SK-N-SH (cell line): ENCODE results near the gene MTCH2. TPM values are rescaled to one million over a fixed set of nuclear protein-coding genes. Genes with fewer than 3 reads are reported as not detected.
A peak's percentile ranks its signal among the peaks of the same experiment; 100 is the strongest.

Source experiments
- CTCF ChIA-PET: fragments of 300-600, 350-600 bp; formaldehyde crosslinking; extraction: SDS; loops from one replicate; lab custom pipeline; 2021; lab: Yijun Ruan, JAX
- POLR2A ChIA-PET: fragments of 350-600 bp; sonication (Branson Sonifier 250); formaldehyde crosslinking; extraction: SDS; loops from one replicate; lab custom pipeline; 2020; ENCODE audit warnings: antibody characterized with exemption, inconsistent platforms; lab: Yijun Ruan, JAX
- DNase-seq: peaks from one replicate; pipeline ENCODE4 v3.0.0; 2012
- H2AFZ ChIP-seq: fragments of 200-600 bp; sonication (generic); 2 replicates; pipeline ENCODE4 v1.8.1; 2016; ENCODE audit warnings: antibody characterized with exemption, mild to moderate bottlenecking, low read depth
- H3F3A ChIP-seq: fragments of 200-600 bp; sonication (generic); replicated peaks from 2 replicates; pipeline ENCODE3; 2016; ENCODE audit warnings: antibody characterized with exemption, mild to moderate bottlenecking; ENCODE audit not compliant: insufficient read depth
- H3K27ac ChIP-seq, 2 experiments: fragments of 200-500 bp in 1 of 2; fragments of 200-600 bp in 1 of 2; sonication (Bioruptor generic) in 1 of 2; sonication (generic), shearing (Covaris generic) in 1 of 2; 2 replicates each; pipeline versions ENCODE4 v1.5.1 to v1.6.1; 2014 to 2016; ENCODE audit warnings: low read depth in 2 of 2, inconsistent platforms in 1 of 2, low read length in 1 of 2, mild to moderate bottlenecking in 1 of 2, mixed read lengths in 1 of 2
- H3K27me3 ChIP-seq: fragments of 200-600 bp; sonication (generic), shearing (Covaris generic); 2 replicates; pipeline ENCODE4 v1.6.1; 2016; ENCODE audit warnings: mixed run types; ENCODE audit not compliant: insufficient read depth
- H3K36me3 ChIP-seq, 2 experiments: fragments of 200-500 bp in 1 of 2; fragments of 200-600 bp in 1 of 2; sonication (Bioruptor generic) in 1 of 2; sonication (generic) in 1 of 2; replicated peaks in 1 of 2; 2 replicates each; pipeline versions ENCODE3 to v1.5.1; 2014 to 2016; ENCODE audit warnings: low read length in 1 of 2, mild to moderate bottlenecking in 1 of 2; ENCODE audit not compliant: insufficient read depth in 2 of 2, control insufficient read depth in 1 of 2
- H3K4me1 ChIP-seq, 2 experiments: fragments of 200-500 bp in 1 of 2; fragments of 200-600 bp in 1 of 2; sonication (Bioruptor generic) in 1 of 2; sonication (generic), shearing (Covaris generic) in 1 of 2; 2 replicates each; pipeline versions ENCODE4 v1.5.1 to v1.6.1; 2014 to 2016; ENCODE audit warnings: low read depth in 1 of 2, low read length in 1 of 2, mixed run types in 1 of 2; ENCODE audit not compliant: insufficient read depth in 2 of 2, control insufficient read depth in 1 of 2
- H3K4me2 ChIP-seq: fragments of 200-600 bp; sonication (generic), shearing (Covaris generic); 2 replicates; pipeline ENCODE4 v1.6.1; 2017; ENCODE audit warnings: mixed run types
- H3K4me3 ChIP-seq, 2 experiments: fragments of 200-500 bp in 1 of 2; fragments of 200-600 bp in 1 of 2; sonication (Bioruptor generic) in 1 of 2; sonication (generic), shearing (Covaris generic) in 1 of 2; 2 replicates each; pipeline versions ENCODE4 v1.5.1 to v1.8.1; 2014 to 2016; ENCODE audit warnings: low read depth in 2 of 2, inconsistent platforms in 1 of 2, low read length in 1 of 2, mild to moderate bottlenecking in 1 of 2, mixed read lengths in 1 of 2, moderate library complexity in 1 of 2
- H3K79me2 ChIP-seq: fragments of 200-600 bp; sonication (generic); 2 replicates; pipeline ENCODE4 v1.8.1; 2017; ENCODE audit warnings: mild to moderate bottlenecking; ENCODE audit not compliant: insufficient read depth
- H3K9ac ChIP-seq: fragments of 200-600 bp; sonication (generic); 2 replicates; pipeline ENCODE4 v1.6.1; 2017; ENCODE audit warnings: mixed run types
- H3K9me2 ChIP-seq: fragments of 200-600 bp; sonication (generic); 2 replicates; pipeline ENCODE4 v1.6.1; 2017; ENCODE audit warnings: mixed run types
- H3K9me3 ChIP-seq: fragments of 200-600 bp; sonication (generic); 2 replicates; pipeline ENCODE4 v1.6.1; 2017; ENCODE audit warnings: mixed run types, mild to moderate bottlenecking, moderate library complexity
- H4K20me1 ChIP-seq: fragments of 200-600 bp; sonication (generic); 2 replicates; pipeline ENCODE4 v1.6.1; 2017; ENCODE audit warnings: mild to moderate bottlenecking, mixed run types; ENCODE audit not compliant: insufficient read depth
- ELF1 ChIP-seq: IDR thresholded peaks from 2 replicates; pipeline ENCODE4 v1.4.0; 2012
- EP300 ChIP-seq, 2 experiments: IDR thresholded peaks; 2 replicates each; pipeline versions ENCODE4 v1.4.0 to v1.6.1; 2012; ENCODE audit warnings: borderline replicate concordance in 1 of 2, low read depth in 1 of 2, low read length in 1 of 2
- FOXJ3 ChIP-seq: sonication (generic); formaldehyde crosslinking; IDR thresholded peaks from 2 replicates; pipeline ENCODE4 v1.5.1; 2020; ENCODE audit warnings: mild to moderate bottlenecking, missing genetic modification reagents
- GABPA ChIP-seq: IDR thresholded peaks from 2 replicates; pipeline ENCODE4 v1.4.0; 2012; ENCODE audit warnings: low read depth, mild to moderate bottlenecking
- JUND ChIP-seq: IDR thresholded peaks from 2 replicates; pipeline ENCODE4 v1.4.0; 2012
- MEF2A ChIP-seq: IDR thresholded peaks from 2 replicates; pipeline ENCODE4 v1.4.0; 2012; ENCODE audit warnings: low read depth, borderline replicate concordance
- MXI1 ChIP-seq: IDR thresholded peaks from 2 replicates; pipeline ENCODE4 v1.6.1; 2012; ENCODE audit warnings: mild to moderate bottlenecking, low read depth, low read length, improper control_type of control experiment
- POLR2AphosphoS5 ChIP-seq: IDR thresholded peaks from 2 replicates; pipeline ENCODE4 v1.6.1; 2012; ENCODE audit warnings: low read depth, low read length
- RAD21 ChIP-seq: IDR thresholded peaks from 2 replicates; pipeline ENCODE4 v1.6.1; 2012; ENCODE audit warnings: mild to moderate bottlenecking, low read length
- SMC3 ChIP-seq: IDR thresholded peaks from 2 replicates; pipeline ENCODE4 v1.6.1; 2012; ENCODE audit warnings: low read depth, low read length, improper control_type of control experiment
- USF2 ChIP-seq: fragments of 150-350 bp; IDR thresholded peaks from 2 replicates; pipeline ENCODE4 v1.6.1; 2017; ENCODE audit warnings: antibody characterized with exemption, low read length, low read depth, borderline replicate concordance
- WGBS: methylation state at CpG from one replicate; pipeline ENCODE4 v1.1.6; 2017; ENCODE audit warnings: low lambda C conversion rate; 5-methylcytosine and 5-hydroxymethylcytosine counted together
- polyA plus RNA-seq, 3 experiments: library from polyadenylated mRNA; depleted of rRNA; stranded (reverse); fragments of >200 nt; gene quantifications; 2 replicates each; pipeline ENCODE4 v1.2.3, GENCODE V29; 2012
- TF ChIP-seq, protein P1 (sequence below): fragments of 200-600 bp; sonication (generic); IDR thresholded peaks from 2 replicates; pipeline ENCODE4 v1.6.1; 2017; ENCODE audit warnings: antibody characterized with exemption, mild to moderate bottlenecking, moderate library complexity
- TF ChIP-seq, protein P2 (sequence below): IDR thresholded peaks from 2 replicates; pipeline ENCODE4; 2012
- TF ChIP-seq, protein P3 (sequence below): IDR thresholded peaks from 2 replicates; pipeline ENCODE4 v1.4.0; 2012; ENCODE audit warnings: low read depth, borderline replicate concordance
- TF ChIP-seq, protein P4 (sequence below): IDR thresholded peaks from 2 replicates; pipeline ENCODE4 v1.4.0; 2012; ENCODE audit warnings: low read depth, borderline replicate concordance
- TF ChIP-seq, protein P5 (sequence below): IDR thresholded peaks from 2 replicates; pipeline ENCODE4 v1.6.1; 2012; ENCODE audit warnings: mild to moderate bottlenecking, low read depth, low read length, moderate library complexity

The MTCH2 gene
- polyA plus RNA-seq, 1 of the 3 experiments (the other 2 are of a cell fraction) = 132 TPM

DNA sequence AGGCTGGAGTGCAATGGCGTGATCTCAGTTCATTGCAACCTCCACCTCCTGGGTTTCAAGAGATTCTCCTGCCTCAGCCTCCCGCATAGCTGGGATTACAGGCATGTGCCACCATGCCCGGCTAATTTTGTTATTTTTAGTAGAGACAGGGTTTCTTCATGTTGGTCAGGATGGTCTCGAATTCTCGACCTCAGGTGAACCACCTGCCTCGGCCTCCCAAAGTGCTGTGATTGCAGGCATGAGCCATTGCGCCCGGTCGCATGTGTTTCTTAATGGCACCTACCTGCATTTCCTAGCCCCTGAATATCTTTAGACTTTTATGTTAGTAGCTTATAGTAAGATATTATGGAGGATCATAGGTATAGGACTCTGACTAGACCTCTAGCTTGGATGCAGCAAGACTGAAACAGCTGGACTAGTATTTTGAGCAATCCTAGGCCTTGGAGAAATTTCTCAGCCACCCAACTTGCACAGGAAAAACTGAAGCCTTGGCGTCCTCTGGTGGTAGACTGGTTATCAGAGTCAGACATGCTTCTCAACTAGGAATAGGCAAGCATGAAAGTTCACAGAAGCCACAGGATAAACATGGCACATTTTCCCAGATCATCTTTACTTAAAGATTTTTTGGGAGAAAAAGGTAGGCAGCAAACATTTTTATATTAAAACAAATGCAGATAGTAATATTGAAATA, 25.5 kb downstream of the MTCH2 start:
- Histone ChIP-seq H3K4me3 (peak overlapping the region in 1 of 2 experiments; percentile 36; a peak in 1 of 4 replicates), H3K36me3 (peaks cover 26 to 33% of the 10 kb centered on the region in 2 experiments), H3K9ac (no peak overlapping the region), H4K20me1 (no peaks in the 10 kb centered on the region), H3K9me3 (no peaks in the 10 kb centered on the region), H3K79me2 (no peaks in the 10 kb centered on the region), H3K4me1 (peaks cover 0 to 9% of the 10 kb centered on the region in 2 experiments; a peak in 1 of 4 replicates), H3K27ac (peak overlapping the region in 1 of 2 experiments; percentile 44; a peak in 1 of 4 replicates), H3F3A (peaks cover 13% of the 10 kb centered on the region), H3K4me2 (peak overlapping the region; percentile 25; the same call in 1 of the 2 replicates), H3K27me3 (no peaks in the 10 kb centered on the region), H3K9me2 (no peaks in the 10 kb centered on the region), H2AFZ (no peak overlapping the region)
- TF ChIP-seq, protein P1, sequence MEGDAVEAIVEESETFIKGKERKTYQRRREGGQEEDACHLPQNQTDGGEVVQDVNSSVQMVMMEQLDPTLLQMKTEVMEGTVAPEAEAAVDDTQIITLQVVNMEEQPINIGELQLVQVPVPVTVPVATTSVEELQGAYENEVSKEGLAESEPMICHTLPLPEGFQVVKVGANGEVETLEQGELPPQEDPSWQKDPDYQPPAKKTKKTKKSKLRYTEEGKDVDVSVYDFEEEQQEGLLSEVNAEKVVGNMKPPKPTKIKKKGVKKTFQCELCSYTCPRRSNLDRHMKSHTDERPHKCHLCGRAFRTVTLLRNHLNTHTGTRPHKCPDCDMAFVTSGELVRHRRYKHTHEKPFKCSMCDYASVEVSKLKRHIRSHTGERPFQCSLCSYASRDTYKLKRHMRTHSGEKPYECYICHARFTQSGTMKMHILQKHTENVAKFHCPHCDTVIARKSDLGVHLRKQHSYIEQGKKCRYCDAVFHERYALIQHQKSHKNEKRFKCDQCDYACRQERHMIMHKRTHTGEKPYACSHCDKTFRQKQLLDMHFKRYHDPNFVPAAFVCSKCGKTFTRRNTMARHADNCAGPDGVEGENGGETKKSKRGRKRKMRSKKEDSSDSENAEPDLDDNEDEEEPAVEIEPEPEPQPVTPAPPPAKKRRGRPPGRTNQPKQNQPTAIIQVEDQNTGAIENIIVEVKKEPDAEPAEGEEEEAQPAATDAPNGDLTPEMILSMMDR = peak; percentile 83
- TF ChIP-seq MXI1 = no peak
- TF ChIP-seq RAD21 = peak; percentile 83
- peak; percentile 76 for TF ChIP-seq SMC3
- TF ChIP-seq EP300 (IDR thresholded peaks at IDR 0.05; ENCODE audit: borderline replicate concordance in 1 of 2, low read depth in 1 of 2, low read length in 1 of 2) = no peak
- TF ChIP-seq, protein P2, sequence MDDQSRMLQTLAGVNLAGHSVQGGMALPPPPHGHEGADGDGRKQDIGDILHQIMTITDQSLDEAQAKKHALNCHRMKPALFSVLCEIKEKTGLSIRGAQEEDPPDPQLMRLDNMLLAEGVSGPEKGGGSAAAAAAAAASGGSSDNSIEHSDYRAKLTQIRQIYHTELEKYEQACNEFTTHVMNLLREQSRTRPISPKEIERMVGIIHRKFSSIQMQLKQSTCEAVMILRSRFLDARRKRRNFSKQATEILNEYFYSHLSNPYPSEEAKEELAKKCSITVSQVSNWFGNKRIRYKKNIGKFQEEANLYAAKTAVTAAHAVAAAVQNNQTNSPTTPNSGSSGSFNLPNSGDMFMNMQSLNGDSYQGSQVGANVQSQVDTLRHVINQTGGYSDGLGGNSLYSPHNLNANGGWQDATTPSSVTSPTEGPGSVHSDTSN = no peak
- POLR2A ChIA-PET = interaction anchor here (1.0 kb wide), 1 partner anchor 9 kb away, joined by 3 read pairs; no protein-coding TSS in a partner anchor
- WGBS = 90% methylated on average over 10 of the region's 10 CpGs
- no peak for DNase-seq
- CTCF ChIA-PET = interaction anchor here (0.6 to 2.3 kb wide), 18 partner anchors 10 to 236 kb away, joined by 3 to 18 read pairs (median 3); partner anchors contain the start of genes C1QTNF4 and FAM180B

- Histone ChIP-seq H3F3A (peaks cover 18% of the 10 kb centered on the region), H3K27me3 (no peaks in the 10 kb centered on the region), H4K20me1 (no peaks in the 10 kb centered on the region), H3K27ac (no peak overlapping the region), H3K9me2 (no peaks in the 10 kb centered on the region), H3K36me3 (peaks cover 16 to 20% of the 10 kb centered on the region in 2 experiments), H3K4me2 (no peak overlapping the region), H2AFZ (no peak overlapping the region), H3K79me2 (no peaks in the 10 kb centered on the region), H3K9ac (no peak overlapping the region), H3K4me3 (no peak overlapping the region), H3K9me3 (no peaks in the 10 kb centered on the region), H3K4me1 (peaks cover 3 to 9% of the 10 kb centered on the region in 2 experiments; a peak in 2 of 4 replicates)
- ChIA-PET CTCF (no interaction called here), POLR2A (no interaction called here)
- DNase-seq = no peak
- no peak for TF ChIP-seq USF2
- no peak for TF ChIP-seq GABPA
- TF ChIP-seq POLR2AphosphoS5 = no peak
- no peak for TF ChIP-seq ELF1
- TF ChIP-seq, protein P3, sequence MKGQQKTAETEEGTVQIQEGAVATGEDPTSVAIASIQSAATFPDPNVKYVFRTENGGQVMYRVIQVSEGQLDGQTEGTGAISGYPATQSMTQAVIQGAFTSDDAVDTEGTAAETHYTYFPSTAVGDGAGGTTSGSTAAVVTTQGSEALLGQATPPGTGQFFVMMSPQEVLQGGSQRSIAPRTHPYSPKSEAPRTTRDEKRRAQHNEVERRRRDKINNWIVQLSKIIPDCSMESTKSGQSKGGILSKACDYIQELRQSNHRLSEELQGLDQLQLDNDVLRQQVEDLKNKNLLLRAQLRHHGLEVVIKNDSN = no peak
- TF ChIP-seq MXI1 = no peak
- no peak for TF ChIP-seq JUND
- TF ChIP-seq, protein P4, sequence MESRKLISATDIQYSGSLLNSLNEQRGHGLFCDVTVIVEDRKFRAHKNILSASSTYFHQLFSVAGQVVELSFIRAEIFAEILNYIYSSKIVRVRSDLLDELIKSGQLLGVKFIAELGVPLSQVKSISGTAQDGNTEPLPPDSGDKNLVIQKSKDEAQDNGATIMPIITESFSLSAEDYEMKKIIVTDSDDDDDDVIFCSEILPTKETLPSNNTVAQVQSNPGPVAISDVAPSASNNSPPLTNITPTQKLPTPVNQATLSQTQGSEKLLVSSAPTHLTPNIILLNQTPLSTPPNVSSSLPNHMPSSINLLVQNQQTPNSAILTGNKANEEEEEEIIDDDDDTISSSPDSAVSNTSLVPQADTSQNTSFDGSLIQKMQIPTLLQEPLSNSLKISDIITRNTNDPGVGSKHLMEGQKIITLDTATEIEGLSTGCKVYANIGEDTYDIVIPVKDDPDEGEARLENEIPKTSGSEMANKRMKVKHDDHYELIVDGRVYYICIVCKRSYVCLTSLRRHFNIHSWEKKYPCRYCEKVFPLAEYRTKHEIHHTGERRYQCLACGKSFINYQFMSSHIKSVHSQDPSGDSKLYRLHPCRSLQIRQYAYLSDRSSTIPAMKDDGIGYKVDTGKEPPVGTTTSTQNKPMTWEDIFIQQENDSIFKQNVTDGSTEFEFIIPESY = no peak
- no peak for TF ChIP-seq MEF2A
- TF ChIP-seq, protein P5, sequence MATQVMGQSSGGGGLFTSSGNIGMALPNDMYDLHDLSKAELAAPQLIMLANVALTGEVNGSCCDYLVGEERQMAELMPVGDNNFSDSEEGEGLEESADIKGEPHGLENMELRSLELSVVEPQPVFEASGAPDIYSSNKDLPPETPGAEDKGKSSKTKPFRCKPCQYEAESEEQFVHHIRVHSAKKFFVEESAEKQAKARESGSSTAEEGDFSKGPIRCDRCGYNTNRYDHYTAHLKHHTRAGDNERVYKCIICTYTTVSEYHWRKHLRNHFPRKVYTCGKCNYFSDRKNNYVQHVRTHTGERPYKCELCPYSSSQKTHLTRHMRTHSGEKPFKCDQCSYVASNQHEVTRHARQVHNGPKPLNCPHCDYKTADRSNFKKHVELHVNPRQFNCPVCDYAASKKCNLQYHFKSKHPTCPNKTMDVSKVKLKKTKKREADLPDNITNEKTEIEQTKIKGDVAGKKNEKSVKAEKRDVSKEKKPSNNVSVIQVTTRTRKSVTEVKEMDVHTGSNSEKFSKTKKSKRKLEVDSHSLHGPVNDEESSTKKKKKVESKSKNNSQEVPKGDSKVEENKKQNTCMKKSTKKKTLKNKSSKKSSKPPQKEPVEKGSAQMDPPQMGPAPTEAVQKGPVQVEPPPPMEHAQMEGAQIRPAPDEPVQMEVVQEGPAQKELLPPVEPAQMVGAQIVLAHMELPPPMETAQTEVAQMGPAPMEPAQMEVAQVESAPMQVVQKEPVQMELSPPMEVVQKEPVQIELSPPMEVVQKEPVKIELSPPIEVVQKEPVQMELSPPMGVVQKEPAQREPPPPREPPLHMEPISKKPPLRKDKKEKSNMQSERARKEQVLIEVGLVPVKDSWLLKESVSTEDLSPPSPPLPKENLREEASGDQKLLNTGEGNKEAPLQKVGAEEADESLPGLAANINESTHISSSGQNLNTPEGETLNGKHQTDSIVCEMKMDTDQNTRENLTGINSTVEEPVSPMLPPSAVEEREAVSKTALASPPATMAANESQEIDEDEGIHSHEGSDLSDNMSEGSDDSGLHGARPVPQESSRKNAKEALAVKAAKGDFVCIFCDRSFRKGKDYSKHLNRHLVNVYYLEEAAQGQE = no peak
- no peak for TF ChIP-seq FOXJ3 (CRISPR knock-in tag)
These were observed 27.1 kb downstream of the MTCH2 start for GRCh38 chr11:47615249-47615648.
